Colonic mucosa (tissue), 4 donors: ENCODE measurements around the gene UBAP1L. TPM values are rescaled to one million over a fixed set of nuclear protein-coding genes. Genes with fewer than 3 reads are reported as not detected.
A peak's percentile ranks its signal among the peaks of the same experiment; 100 is the strongest.

Experiments
- DNase-seq: peaks from one replicate; pipeline ENCODE4 v3.0.0-alpha.2; 2020
- H3K27ac ChIP-seq: fragments of 200-600 bp; one replicate; pipeline ENCODE4 v1.8.0; 2021
- H3K27me3 ChIP-seq: fragments of 200-600 bp; one replicate; pipeline ENCODE4 v1.8.0; 2021
- H3K36me3 ChIP-seq: fragments of 200-600 bp; one replicate; pipeline ENCODE4 v1.8.0; 2021
- H3K4me1 ChIP-seq: fragments of 200-600 bp; one replicate; pipeline ENCODE4 v1.8.0; 2021; ENCODE audit warnings: mild to moderate bottlenecking
- H3K4me3 ChIP-seq: fragments of 200-600 bp; one replicate; pipeline ENCODE4 v1.8.0; 2021
- H3K9ac ChIP-seq, 2 donors: one replicate each; pipeline ENCODE4 v1.7.0; 2013; ENCODE audit warnings: control low read depth in 2 of 2, low read depth in 2 of 2, low read length in 2 of 2
- H3K9me3 ChIP-seq: fragments of 200-600 bp; one replicate; pipeline ENCODE4 v1.8.0; 2021
- CTCF ChIP-seq: fragments of 200-600 bp; IDR thresholded peaks from one replicate; pipeline ENCODE4 v1.8.0; 2022; ENCODE audit warnings: antibody characterized with exemption, mild to moderate bottlenecking
- intact Hi-C: fragments of 100-400 bp; cut with DNase I; formaldehyde crosslinking; loops from one replicate; pipeline ENCODE4 v1.14.1; 2022
- total RNA-seq, 2 donors: library from RNA; stranded (reverse); fragmentation: NEBNext Ultra II Directional in 1 of 2; extraction: Animal tissue kit (Norgen Biotek cat#: 25700) in 1 of 2; gene quantifications; one replicate each; pipeline ENCODE4 v1.2.1, GENCODE V29; 2021
- donor health status: healthy.
- donor health status: DM: no; HTN: no; CAD: no.
- donor health status: DM: no; HTN: no; CAD: no.

UBAP1L gene
- total RNA-seq, 2 donors from 2014 or later: 1.2 to 3.7 TPM

- peak overlapping the region; percentile 81 to 89 for H3K9ac ChIP-seq
- H3K9me3 ChIP-seq: no peaks in the 10 kb centered on the region
- H3K27ac ChIP-seq: peak overlapping the region; percentile 83
- H3K27me3 ChIP-seq: no peaks in the 10 kb centered on the region
- intact Hi-C loops: no loop called here
- no peak for TF ChIP-seq CTCF
- H3K36me3 ChIP-seq: peaks cover 4% of the 10 kb centered on the region
- H3K4me3 ChIP-seq: peak overlapping the region; percentile 83
- no peaks in the 10 kb centered on the region for H3K4me1 ChIP-seq
- DNase-seq: peak; percentile 32
These were observed 18.0 kb upstream of the UBAP1L start for GRCh38 chr15:65132878-65133547.

- H3K9ac ChIP-seq: no peak overlapping the region
- no peaks in the 10 kb centered on the region for H3K4me1 ChIP-seq
- no peaks in the 10 kb centered on the region for H3K27me3 ChIP-seq
- peaks cover 4% of the 10 kb centered on the region for H3K36me3 ChIP-seq
- H3K4me3 ChIP-seq: no peak overlapping the region
- intact Hi-C loops: no loop called here
- H3K27ac ChIP-seq: no peak overlapping the region
- TF ChIP-seq CTCF: no peak
- no peak for DNase-seq
- no peaks in the 10 kb centered on the region for H3K9me3 ChIP-seq
These were observed 15.9 kb upstream of the UBAP1L start for GRCh38 chr15:65130941-65131340.

GRCh38 chr15:65115542-65115941, 542 bp upstream of the UBAP1L start:
- Histone ChIP-seq H3K9me3 (no peaks in the 10 kb centered on the region), H3K27me3 (no peaks in the 10 kb centered on the region), H3K4me3 (no peak overlapping the region), H3K27ac (no peak overlapping the region), H3K36me3 (peaks cover 22% of the 10 kb centered on the region), H3K4me1 (no peaks in the 10 kb centered on the region), H3K9ac (no peak overlapping the region)
- DNase-seq: no peak
- TF ChIP-seq CTCF: no peak
- intact Hi-C loops: no loop called here

GRCh38 chr15:65110676-65111292, 4.2 kb downstream of the UBAP1L start:
- Histone ChIP-seq H3K9ac (no peak overlapping the region), H3K4me3 (no peak overlapping the region), H3K4me1 (no peaks in the 10 kb centered on the region), H3K9me3 (no peaks in the 10 kb centered on the region), H3K27me3 (no peaks in the 10 kb centered on the region), H3K36me3 (peaks cover 4% of the 10 kb centered on the region), H3K27ac (no peak overlapping the region)
- no peak for DNase-seq
- intact Hi-C loops: no loop called here
- TF ChIP-seq CTCF: no peak

- H3K36me3 ChIP-seq: no peaks in the 10 kb centered on the region
- H3K9ac ChIP-seq: no peak overlapping the region
- H3K27me3 ChIP-seq: no peaks in the 10 kb centered on the region
- H3K4me3 ChIP-seq: no peak overlapping the region
- DNase-seq: no peak
- no peaks in the 10 kb centered on the region for H3K4me1 ChIP-seq
- intact Hi-C loops: no loop called here
- no peak for TF ChIP-seq CTCF
- no peak overlapping the region for H3K27ac ChIP-seq
- H3K9me3 ChIP-seq: no peaks in the 10 kb centered on the region
These were observed 8.9 kb downstream of the UBAP1L start for GRCh38 chr15:65106011-65106590.
